Measurements from ENCODE around the gene WDR88.

- TF ChIP-seq CTCF (IDR thresholded peaks at IDR 0.05) (no peak), EP300 (IDR thresholded peaks at IDR 0.05) (no peak), POLR2A (IDR thresholded peaks at IDR 0.05) (no peak)
These were observed 38.3 kb upstream of the WDR88 start for GRCh38 chr19:33093420-33094210.
